Prostate gland (tissue), 2 donors: ENCODE results near the gene ZNF423.

Experiments
- CTCF ChIP-seq, 4 experiments: fragments of 200-600 bp in 2 of 4; fragments of 450-650 bp in 2 of 4; sonication (generic) in 2 of 4; IDR thresholded peaks; 1 replicate in 3 of 4; 2 replicates in 1 of 4; pipeline ENCODE4 v1.5.1; 2016 to 2019; ENCODE audit warnings: antibody characterized with exemption in 4 of 4, mild to moderate bottlenecking in 2 of 4, moderate library complexity in 2 of 4
- POLR2A ChIP-seq: fragments of 450-650 bp; IDR thresholded peaks from one replicate; pipeline ENCODE4 v1.6.1; 2016; ENCODE audit warnings: antibody characterized with exemption, mild to moderate bottlenecking
- POLR2AphosphoS5 ChIP-seq: sonication (generic); formaldehyde crosslinking; IDR thresholded peaks from one replicate; pipeline ENCODE4 v1.6.1; 2017; ENCODE audit warnings: antibody characterized with exemption

- TF ChIP-seq CTCF (IDR thresholded peaks at IDR 0.05) (no peak), POLR2AphosphoS5 (no peak), POLR2A (no peak)
Measured at GRCh38 chr16:49504023-49504364, 351.9 kb downstream of the ZNF423 start.
